Mesothelial cell of epicardium (in vitro differentiated cells): ENCODE data around the gene PXMP4. TPM values are rescaled to one million over a fixed set of nuclear protein-coding genes. Genes with fewer than 3 reads are reported as not detected.
A peak's percentile ranks its signal among the peaks of the same experiment; 100 is the strongest.

ENCODE experiments used
- DNase-seq, 2 experiments: peaks; one replicate each; pipeline ENCODE4 v3.0.0; 2021; ENCODE audit warnings: low spot score in 2 of 2; ENCODE audit not compliant: unreplicated experiment in 2 of 2
- H3K27ac Mint-ChIP-seq: 2 replicates; pipeline ENCODE4 v1.8.0; 2021; ENCODE audit warnings: mixed read lengths
- H3K27me3 Mint-ChIP-seq: 2 replicates; pipeline ENCODE4 v1.8.0; 2021; ENCODE audit warnings: low read depth, mixed read lengths
- H3K36me3 Mint-ChIP-seq: 2 replicates; pipeline ENCODE4 v1.8.0; 2021; ENCODE audit warnings: mixed read lengths
- H3K4me1 Mint-ChIP-seq: 2 replicates; pipeline ENCODE4 v1.8.0; 2021; ENCODE audit warnings: mixed read lengths
- H3K4me3 Mint-ChIP-seq: 2 replicates; pipeline ENCODE4 v1.8.0; 2021; ENCODE audit warnings: mild to moderate bottlenecking, moderate library complexity, mixed read lengths
- H3K9me3 Mint-ChIP-seq: 2 replicates; pipeline ENCODE4 v1.8.0; 2021; ENCODE audit warnings: mixed read lengths
- total RNA-seq: library from RNA; stranded (reverse); gene quantifications from 3 replicates; pipeline ENCODE4 v1.2.1, GENCODE V29; 2021
- TF ChIP-seq, protein P1 (sequence below): fragments of 200-600 bp; sonication (generic); IDR thresholded peaks from one replicate; pipeline ENCODE4 v1.5.0; 2021; ENCODE audit warnings: antibody characterized with exemption; ENCODE audit not compliant: unreplicated experiment

The PXMP4 gene
- total RNA-seq, 1 donor from 2014 or later, result 7.5 TPM

DNA sequence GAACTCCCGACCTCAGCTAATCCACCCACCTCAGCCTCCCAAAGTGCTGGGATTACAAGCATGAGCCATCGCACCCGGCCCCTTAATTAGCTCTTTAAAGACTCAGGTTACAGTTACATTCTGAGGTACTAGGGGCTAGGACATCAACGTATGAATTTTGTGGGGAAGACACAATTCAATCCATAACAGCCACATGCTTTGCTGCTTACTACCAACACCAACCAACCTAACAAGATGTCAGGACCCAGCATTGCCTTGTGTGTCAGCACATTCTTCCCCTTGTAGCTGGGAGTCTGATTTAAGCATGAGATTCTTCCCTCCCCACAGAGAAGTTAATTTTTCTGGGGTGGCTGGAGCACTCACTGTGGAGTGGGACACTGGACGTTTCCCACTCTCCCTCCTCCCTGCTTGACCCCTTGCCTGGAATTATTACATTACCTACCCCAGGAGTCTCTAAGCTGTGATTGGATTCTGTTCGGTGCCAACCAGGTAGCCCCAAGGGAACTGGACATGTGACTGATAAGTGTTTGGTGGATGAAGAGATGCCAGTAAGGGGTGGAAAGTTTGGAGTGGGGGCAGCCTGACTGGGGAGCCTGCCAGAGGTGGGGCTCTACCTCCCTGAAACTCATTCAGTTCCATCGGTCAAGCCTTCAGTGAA, 5.6 kb upstream of the PXMP4 start:
- Mint-ChIP-seq H3K27me3 (no peaks in the 10 kb centered on the region), H3K4me1 (peaks cover 33% of the 10 kb centered on the region), H3K36me3 (no peaks in the 10 kb centered on the region), H3K9me3 (no peaks in the 10 kb centered on the region), H3K27ac (peak overlapping the region; percentile 5), H3K4me3 (no peak overlapping the region)
- TF ChIP-seq, protein P1, sequence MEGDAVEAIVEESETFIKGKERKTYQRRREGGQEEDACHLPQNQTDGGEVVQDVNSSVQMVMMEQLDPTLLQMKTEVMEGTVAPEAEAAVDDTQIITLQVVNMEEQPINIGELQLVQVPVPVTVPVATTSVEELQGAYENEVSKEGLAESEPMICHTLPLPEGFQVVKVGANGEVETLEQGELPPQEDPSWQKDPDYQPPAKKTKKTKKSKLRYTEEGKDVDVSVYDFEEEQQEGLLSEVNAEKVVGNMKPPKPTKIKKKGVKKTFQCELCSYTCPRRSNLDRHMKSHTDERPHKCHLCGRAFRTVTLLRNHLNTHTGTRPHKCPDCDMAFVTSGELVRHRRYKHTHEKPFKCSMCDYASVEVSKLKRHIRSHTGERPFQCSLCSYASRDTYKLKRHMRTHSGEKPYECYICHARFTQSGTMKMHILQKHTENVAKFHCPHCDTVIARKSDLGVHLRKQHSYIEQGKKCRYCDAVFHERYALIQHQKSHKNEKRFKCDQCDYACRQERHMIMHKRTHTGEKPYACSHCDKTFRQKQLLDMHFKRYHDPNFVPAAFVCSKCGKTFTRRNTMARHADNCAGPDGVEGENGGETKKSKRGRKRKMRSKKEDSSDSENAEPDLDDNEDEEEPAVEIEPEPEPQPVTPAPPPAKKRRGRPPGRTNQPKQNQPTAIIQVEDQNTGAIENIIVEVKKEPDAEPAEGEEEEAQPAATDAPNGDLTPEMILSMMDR, result no peak
- no peak for DNase-seq

DNA sequence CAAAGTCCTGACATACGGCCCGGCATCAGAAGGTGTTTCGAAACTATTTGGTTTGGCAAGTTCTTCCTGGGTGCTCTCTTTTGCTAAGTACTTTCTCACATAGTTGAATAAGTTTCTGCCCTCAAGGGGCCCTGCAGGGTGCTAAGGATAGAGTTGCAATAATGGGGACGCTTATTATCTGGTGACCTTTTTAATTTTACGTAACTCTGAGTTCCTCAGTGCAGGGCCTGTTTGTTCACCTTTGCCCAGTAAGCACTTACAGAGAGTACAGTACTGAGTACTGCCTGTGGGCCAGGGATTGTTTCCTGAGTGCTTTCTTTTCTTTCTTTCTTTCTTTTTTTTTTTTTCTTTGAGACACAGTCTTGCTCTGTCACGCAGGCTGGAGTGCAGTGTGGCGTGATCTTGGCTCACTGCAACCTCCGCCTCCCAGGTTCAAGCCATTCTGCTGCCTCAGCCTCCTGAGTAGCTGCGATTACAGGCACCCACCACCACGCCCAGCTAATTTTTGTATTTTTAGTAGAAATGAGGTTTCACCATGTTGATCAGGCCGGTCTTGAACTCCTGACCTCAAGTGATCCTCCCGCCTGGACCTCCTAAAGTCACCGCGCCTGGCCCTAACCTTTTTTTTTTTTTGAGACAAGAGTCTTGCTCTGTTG, 4.5 kb upstream of the PXMP4 start:
- Mint-ChIP-seq H3K4me3 (no peak overlapping the region), H3K36me3 (no peaks in the 10 kb centered on the region), H3K27me3 (no peaks in the 10 kb centered on the region), H3K27ac (no peak overlapping the region), H3K4me1 (peaks cover 31% of the 10 kb centered on the region), H3K9me3 (peaks cover 3% of the 10 kb centered on the region)
- no peak for DNase-seq
- TF ChIP-seq, protein P1, result no peak

DNA sequence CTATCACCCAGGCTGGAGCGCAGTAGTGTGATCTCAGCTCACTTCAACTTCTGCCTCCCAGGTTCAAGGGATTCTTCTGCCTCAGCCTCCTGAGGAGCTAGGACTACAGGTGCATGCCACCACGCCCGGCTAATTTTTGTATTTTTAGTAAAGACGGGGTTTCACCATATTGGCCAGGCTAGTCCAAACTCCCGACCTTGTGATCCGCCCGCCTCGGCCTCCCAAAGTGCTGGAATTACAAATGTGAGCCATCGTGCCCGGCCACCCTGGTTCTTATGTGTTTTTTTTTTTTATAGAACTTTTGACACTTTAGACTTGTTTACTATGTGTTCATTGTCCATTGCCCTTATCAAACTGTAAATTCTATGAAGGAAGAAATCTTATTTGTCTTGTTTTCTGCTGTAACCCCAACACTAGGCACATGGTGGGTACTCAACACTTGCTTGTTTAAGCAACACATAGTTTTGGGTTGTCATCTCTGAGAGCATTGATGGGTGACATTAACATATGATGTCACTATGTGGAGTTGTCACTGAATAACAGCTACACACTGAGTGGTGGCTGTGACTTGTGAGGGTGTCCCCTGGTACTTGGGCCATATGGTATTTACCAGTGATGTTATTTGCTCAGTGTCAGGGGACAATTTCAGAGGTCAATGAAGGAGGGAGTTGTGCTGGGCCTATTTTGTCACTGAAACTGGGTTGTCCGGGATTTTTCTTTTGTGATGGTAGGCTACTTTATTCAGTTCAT, 1.5 kb upstream of the PXMP4 start:
- H3K4me3 Mint-ChIP-seq, result no peak overlapping the region
- no peaks in the 10 kb centered on the region for H3K36me3 Mint-ChIP-seq
- peaks cover 12% of the 10 kb centered on the region for H3K4me1 Mint-ChIP-seq
- TF ChIP-seq, protein P1, result no peak
- H3K9me3 Mint-ChIP-seq, result peaks cover 3% of the 10 kb centered on the region
- H3K27me3 Mint-ChIP-seq, result no peaks in the 10 kb centered on the region
- no peak overlapping the region for H3K27ac Mint-ChIP-seq
- DNase-seq, result no peak

DNA sequence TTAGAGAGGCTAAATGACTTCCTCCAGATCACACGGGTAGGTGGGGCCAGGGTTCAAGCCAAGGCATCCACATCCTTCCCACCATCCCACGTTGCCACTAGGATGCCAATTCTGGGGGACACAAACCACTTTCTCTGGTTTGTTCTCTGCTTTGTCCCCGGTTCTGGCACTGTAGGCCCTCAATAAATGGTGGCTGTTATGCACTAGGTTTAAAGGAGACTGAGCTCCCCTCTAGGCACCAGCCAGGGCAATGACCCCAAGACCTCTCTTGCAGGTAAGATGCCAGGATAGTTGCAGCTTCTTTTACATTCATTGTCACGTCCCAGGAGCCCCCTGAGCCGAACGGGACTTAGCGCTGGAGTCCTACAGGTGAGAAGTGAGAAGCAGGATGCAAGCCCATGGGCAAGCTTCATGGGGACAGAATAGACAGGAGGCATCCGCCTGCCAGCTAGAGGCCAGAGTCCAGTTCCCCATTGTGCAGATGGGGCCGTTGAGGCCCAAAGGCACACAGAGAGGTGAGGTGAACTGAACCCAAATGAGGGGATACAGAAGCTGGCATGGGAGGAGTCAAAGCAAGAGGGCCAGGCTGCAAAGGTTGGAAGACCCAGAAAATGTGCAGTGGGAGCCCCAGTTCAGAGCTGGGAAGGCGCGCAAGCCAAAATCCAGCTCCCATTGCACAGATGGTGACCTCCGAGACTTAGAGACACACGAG, 677 bp downstream of the PXMP4 start:
- Mint-ChIP-seq H3K4me1 (peaks cover 3% of the 10 kb centered on the region), H3K4me3 (peak overlapping the region; percentile 71), H3K27me3 (no peaks in the 10 kb centered on the region), H3K36me3 (no peaks in the 10 kb centered on the region), H3K27ac (peak overlapping the region; percentile 3), H3K9me3 (peaks cover 3% of the 10 kb centered on the region)
- TF ChIP-seq, protein P1, result no peak
- DNase-seq, result no peak

- Mint-ChIP-seq H3K27me3 (no peaks in the 10 kb centered on the region), H3K27ac (no peak overlapping the region), H3K9me3 (peaks cover 3% of the 10 kb centered on the region), H3K4me1 (peaks cover 2% of the 10 kb centered on the region), H3K36me3 (no peaks in the 10 kb centered on the region), H3K4me3 (no peak overlapping the region)
- DNase-seq, result no peak
- TF ChIP-seq, protein P1, result no peak
Measured at GRCh38 chr20:33716498-33716897, 3.6 kb downstream of the PXMP4 start.
